ENCODE data around the gene IFNA7.

GRCh38 chr9:21210311-21210710, 8.3 kb upstream of the IFNA7 start:
- TF ChIP-seq REST (IDR thresholded peaks at IDR 0.05; ENCODE audit: insufficient read depth in 1 of 2, low read depth in 2 of 2, low read length in 2 of 2) (no peak), POLR2AphosphoS5 (IDR thresholded peaks at IDR 0.05; ENCODE audit: low read depth, low read length) (no peak), SIN3A (IDR thresholded peaks at IDR 0.05; ENCODE audit: borderline replicate concordance, insufficient read depth, low read length) (no peak), TAF1 (IDR thresholded peaks at IDR 0.05; ENCODE audit: borderline replicate concordance, insufficient read depth, low read length) (no peak)

All from PFSK-1 (cell line).